A204.1 (cell line): ENCODE measurements around the gene GRAMD4.

ENCODE experiments used
- FAIRE-seq: peaks from 2 replicates; lab custom pipeline; 2012; peaks lifted over from hg19 to GRCh38; lab: Jason Lieb, UNC

Gene GRAMD4

GRCh38 chr22:46674367-46674781 lies 54.2 kb downstream of the GRAMD4 start:
- no peak for FAIRE-seq

GRCh38 chr22:46674906-46675305 lies 54.7 kb downstream of the GRAMD4 start:
- FAIRE-seq = no peak

GRCh38 chr22:46675479-46675878 lies 55.3 kb downstream of the GRAMD4 start:
- no peak for FAIRE-seq

GRCh38 chr22:46675938-46676337 lies 55.8 kb downstream of the GRAMD4 start:
- FAIRE-seq = no peak

- FAIRE-seq = no peak
Measured at GRCh38 chr22:46676479-46676878, 56.3 kb downstream of the GRAMD4 start.

- no peak for FAIRE-seq
Measured at GRCh38 chr22:46676881-46677280, 56.7 kb downstream of the GRAMD4 start.

- no peak for FAIRE-seq
Measured at GRCh38 chr22:46677323-46678002, 57.3 kb downstream of the GRAMD4 start.

GRCh38 chr22:46678003-46678657 lies 57.9 kb downstream of the GRAMD4 start:
- no peak for FAIRE-seq

GRCh38 chr22:46678785-46679700 lies 58.9 kb downstream of the GRAMD4 start:
- no peak for FAIRE-seq

- FAIRE-seq = no peak
Measured at GRCh38 chr22:46679706-46680269, 59.6 kb downstream of the GRAMD4 start.

GRCh38 chr22:46681010-46681409 lies 60.8 kb downstream of the GRAMD4 start:
- FAIRE-seq = no peak

GRCh38 chr22:46682011-46682731 lies 62.0 kb downstream of the GRAMD4 start:
- FAIRE-seq = no peak

- no peak for FAIRE-seq
Measured at GRCh38 chr22:46684706-46685105, 64.5 kb downstream of the GRAMD4 start.

- no peak for FAIRE-seq
Measured at GRCh38 chr22:46686221-46687047, 66.2 kb downstream of the GRAMD4 start.

GRCh38 chr22:46687048-46687444 lies 66.9 kb downstream of the GRAMD4 start:
- FAIRE-seq = no peak

- no peak for FAIRE-seq
Measured at GRCh38 chr22:46687460-46687859, 67.3 kb downstream of the GRAMD4 start.

GRCh38 chr22:46688949-46689348 lies 68.8 kb downstream of the GRAMD4 start:
- FAIRE-seq = no peak

- no peak for FAIRE-seq
Measured at GRCh38 chr22:46690146-46690545, 70.0 kb downstream of the GRAMD4 start.

GRCh38 chr22:46691571-46691970 lies 71.4 kb downstream of the GRAMD4 start:
- no peak for FAIRE-seq

- FAIRE-seq = no peak
Measured at GRCh38 chr22:46693634-46694415, 73.6 kb downstream of the GRAMD4 start.
